BJ (cell line): ENCODE results near the gene THOC2. TPM values are rescaled to one million over a fixed set of nuclear protein-coding genes. Genes with fewer than 3 reads are reported as not detected.
"Not testable (repeated sequence)": the region's sequence is repeated elsewhere in the genome, so short reads cannot be mapped to it uniquely, and the experiment has no call there.

Source experiments
- CTCF ChIA-PET: fragments of 350-600 bp; formaldehyde crosslinking; extraction: SDS; loops from one replicate; lab custom pipeline; 2021; ENCODE audit warnings: antibody characterized with exemption, inconsistent platforms; lab: Yijun Ruan, JAX
- POLR2A ChIA-PET: fragments of 300-600 bp; sonication (Branson Sonifier 250); formaldehyde crosslinking; extraction: SDS; loops from one replicate; lab custom pipeline; 2021; ENCODE audit warnings: antibody characterized with exemption; lab: Charles Lee
- DNase-seq: peaks from one replicate; pipeline ENCODE4 v3.0.0-alpha.2; 2011; ENCODE audit warnings: low read depth
- H3K27me3 ChIP-seq: 2 replicates; pipeline ENCODE4 v1.6.0; 2011; ENCODE audit warnings: low read length; ENCODE audit not compliant: control insufficient read depth, insufficient read depth
- H3K36me3 ChIP-seq: 2 replicates; pipeline ENCODE4 v1.5.1; 2011; ENCODE audit warnings: low read length; ENCODE audit not compliant: control insufficient read depth, insufficient read depth
- H3K4me3 ChIP-seq: 2 replicates; pipeline ENCODE4 v1.5.1; 2011; ENCODE audit warnings: low read depth, mild to moderate bottlenecking, control low read depth, low read length
- polyA plus RNA-seq: library from polyadenylated mRNA; depleted of rRNA; stranded (reverse); fragments of >200 nt; gene quantifications from 2 replicates; pipeline ENCODE4 v1.2.3, GENCODE V29; 2011
- TF ChIP-seq, protein P1 (sequence below): IDR thresholded peaks from 2 replicates; pipeline ENCODE4 v1.5.1; 2011; ENCODE audit warnings: low read depth, mild to moderate bottlenecking, control low read depth, inconsistent platforms, low read length, moderate library complexity; ENCODE audit not compliant: insufficient read depth

THOC2 gene
- polyA plus RNA-seq, 1 experiment: 23.8 TPM

DNA sequence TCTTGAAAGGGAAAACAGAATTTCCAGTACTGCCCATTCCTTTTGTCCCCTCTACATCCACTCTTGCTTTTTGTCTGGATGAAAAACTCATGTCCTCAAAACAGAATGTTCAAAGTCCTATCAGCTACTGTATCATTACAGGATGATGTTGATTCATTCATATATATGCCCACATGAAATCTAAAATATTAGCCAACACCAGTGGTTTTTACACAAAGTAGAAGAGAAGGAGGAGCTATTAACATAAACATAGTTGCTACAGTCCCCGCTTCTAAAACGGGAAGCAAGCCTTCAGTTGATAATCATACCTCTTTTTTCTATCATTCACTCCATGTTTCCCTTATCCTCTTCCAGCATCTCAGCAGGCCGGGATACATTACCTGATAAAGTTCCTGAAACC, 7.7 kb upstream of the THOC2 start:
- H3K27me3 ChIP-seq: no peaks in the 10 kb centered on the region; the same call in 1 of the 2 replicates
- DNase-seq: no peak
- POLR2A ChIA-PET: no interaction called here
- TF ChIP-seq, protein P1, sequence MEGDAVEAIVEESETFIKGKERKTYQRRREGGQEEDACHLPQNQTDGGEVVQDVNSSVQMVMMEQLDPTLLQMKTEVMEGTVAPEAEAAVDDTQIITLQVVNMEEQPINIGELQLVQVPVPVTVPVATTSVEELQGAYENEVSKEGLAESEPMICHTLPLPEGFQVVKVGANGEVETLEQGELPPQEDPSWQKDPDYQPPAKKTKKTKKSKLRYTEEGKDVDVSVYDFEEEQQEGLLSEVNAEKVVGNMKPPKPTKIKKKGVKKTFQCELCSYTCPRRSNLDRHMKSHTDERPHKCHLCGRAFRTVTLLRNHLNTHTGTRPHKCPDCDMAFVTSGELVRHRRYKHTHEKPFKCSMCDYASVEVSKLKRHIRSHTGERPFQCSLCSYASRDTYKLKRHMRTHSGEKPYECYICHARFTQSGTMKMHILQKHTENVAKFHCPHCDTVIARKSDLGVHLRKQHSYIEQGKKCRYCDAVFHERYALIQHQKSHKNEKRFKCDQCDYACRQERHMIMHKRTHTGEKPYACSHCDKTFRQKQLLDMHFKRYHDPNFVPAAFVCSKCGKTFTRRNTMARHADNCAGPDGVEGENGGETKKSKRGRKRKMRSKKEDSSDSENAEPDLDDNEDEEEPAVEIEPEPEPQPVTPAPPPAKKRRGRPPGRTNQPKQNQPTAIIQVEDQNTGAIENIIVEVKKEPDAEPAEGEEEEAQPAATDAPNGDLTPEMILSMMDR: no peak
- no peak overlapping the region for H3K4me3 ChIP-seq
- CTCF ChIA-PET: no interaction called here
- H3K36me3 ChIP-seq: no peaks in the 10 kb centered on the region

DNA sequence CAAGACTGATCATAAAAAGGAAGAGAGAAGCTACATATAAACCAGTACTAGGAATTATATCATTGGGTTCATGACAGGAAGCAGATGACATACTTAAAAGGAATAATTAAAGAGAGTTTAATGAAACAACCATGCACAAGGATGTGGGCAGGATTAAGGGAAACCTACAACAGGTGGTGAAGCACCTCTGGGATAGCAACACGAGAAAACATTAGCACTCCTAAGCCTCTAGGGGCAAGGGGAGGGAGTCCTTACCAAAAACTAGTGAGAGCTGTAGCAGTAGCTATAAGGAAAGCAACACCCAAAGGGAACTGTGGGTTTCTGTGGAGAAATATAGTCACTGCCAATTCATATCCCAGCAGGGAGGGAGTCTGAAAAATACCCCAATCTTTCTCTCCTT, 7.2 kb upstream of the THOC2 start:
- TF ChIP-seq, protein P1: no peak
- ChIA-PET POLR2A (no interaction called here), CTCF (no interaction called here)
- no peak for DNase-seq
- Histone ChIP-seq H3K27me3 (no peaks in the 10 kb centered on the region; the same call in 1 of the 2 replicates), H3K4me3 (no peak overlapping the region), H3K36me3 (no peaks in the 10 kb centered on the region)

DNA sequence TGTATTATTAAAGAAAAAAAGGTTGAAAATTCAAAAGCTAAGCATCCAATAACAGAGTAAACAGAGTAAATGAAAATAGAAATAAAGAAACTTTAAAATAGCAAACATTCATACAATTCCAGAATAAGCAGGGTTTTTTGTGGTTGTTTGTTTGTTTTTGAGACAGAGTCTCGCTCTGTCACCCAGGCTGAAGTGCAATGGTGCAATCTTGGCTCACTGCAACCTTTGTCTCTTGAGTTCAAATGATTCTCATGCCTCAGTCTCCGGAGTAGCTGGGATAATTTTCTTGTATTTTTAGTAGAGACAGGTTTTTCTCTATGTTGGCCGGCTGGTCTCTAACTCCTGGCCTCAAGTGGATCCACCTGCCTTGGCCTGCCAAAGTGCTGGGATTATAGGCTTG, 6.6 kb upstream of the THOC2 start:
- H3K27me3 ChIP-seq: no peaks in the 10 kb centered on the region; the same call in 1 of the 2 replicates
- no peaks in the 10 kb centered on the region for H3K36me3 ChIP-seq
- CTCF ChIA-PET: no interaction called here
- no peak for DNase-seq
- H3K4me3 ChIP-seq: no peak overlapping the region
- TF ChIP-seq, protein P1: no peak
- POLR2A ChIA-PET: no interaction called here

DNA sequence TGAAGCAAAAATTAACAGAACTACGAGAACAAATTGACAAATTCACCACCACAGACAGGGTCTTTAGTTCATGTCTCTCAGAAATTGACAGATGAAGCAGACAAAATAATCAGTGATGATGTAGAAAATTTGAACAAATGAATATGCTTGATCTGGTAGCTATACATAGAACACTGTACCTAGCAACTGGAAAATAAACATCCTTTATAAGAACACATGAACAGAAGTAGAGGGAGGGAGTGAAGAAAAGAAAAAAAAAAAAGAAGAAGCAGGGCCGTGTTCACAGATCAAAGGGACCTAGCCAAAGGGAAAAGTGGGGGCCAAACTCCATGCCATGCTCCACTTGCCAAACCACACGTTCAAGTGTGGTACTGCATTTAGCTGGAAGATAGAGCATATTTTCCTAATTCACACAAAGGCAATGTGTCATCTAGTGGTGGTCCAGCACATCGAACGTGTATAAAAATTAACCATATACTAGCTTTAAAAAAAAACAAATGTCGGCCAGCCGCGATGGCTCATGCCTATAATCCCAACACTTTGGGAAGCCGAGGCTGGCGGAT, 5.6 kb upstream of the THOC2 start:
- ChIA-PET POLR2A (no interaction called here), CTCF (no interaction called here)
- no peak overlapping the region for H3K4me3 ChIP-seq
- H3K36me3 ChIP-seq: no peaks in the 10 kb centered on the region
- TF ChIP-seq, protein P1: no peak
- no peaks in the 10 kb centered on the region; the same call in 1 of the 2 replicates for H3K27me3 ChIP-seq
- DNase-seq: no peak

DNA sequence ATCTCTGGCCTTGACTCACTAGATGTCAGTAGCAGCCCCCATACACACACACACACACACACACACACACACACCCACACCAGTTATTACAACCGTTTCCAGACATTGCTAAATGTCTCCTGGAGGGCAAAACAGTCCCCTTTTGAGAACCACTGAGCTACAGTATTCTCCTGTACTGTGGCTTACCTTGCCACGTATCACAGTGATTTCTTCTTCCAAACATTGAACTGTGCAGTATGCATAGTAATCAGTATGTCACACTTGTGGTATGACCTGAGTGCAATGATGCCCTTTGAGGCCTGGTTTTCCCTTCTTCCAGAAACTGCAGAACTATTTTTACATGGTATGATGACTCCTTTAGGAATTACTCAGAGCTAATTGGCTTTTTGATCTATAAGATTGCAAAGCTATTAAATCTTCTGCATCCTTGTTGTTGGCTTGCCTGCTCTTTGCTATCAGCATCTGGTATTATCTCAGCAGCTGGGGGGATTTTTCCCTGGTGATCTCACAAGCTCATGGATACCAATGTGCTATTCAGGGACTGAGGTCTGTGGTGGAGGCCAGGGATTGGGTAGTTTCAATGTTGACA, 3.6 kb upstream of the THOC2 start:
- TF ChIP-seq, protein P1: no peak
- ChIA-PET CTCF (no interaction called here), POLR2A (interaction anchor here (0.6 kb wide), 1 partner anchor 34 kb away, joined by 5 read pairs; no protein-coding TSS in a partner anchor)
- Histone ChIP-seq H3K27me3 (no peaks in the 10 kb centered on the region; the same call in 1 of the 2 replicates), H3K36me3 (no peaks in the 10 kb centered on the region), H3K4me3 (no peak overlapping the region)
- peak; percentile 27 for DNase-seq

DNA sequence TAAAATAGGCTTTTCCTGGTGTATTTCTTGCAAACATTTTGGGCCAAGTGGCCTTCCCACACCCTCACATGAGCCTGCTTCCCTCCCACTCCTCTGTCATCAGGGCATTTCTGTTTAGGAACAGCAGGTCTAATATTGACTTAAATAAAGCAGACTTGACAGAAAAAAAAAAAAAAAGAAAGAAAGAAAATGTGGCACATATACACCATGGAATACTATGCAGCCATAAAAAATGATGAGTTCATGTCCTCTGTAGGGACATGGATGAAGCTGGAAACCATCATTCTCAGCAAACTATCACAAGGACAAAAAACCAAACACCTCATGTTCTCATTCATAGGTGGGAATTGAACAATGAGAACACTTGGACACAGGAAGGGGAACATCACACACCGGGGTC, 2.3 kb upstream of the THOC2 start:
- POLR2A ChIA-PET, H3K36me3 ChIP-seq, CTCF ChIA-PET, H3K27me3 ChIP-seq, DNase-seq, H3K4me3 ChIP-seq: not testable (repeated sequence)

DNA sequence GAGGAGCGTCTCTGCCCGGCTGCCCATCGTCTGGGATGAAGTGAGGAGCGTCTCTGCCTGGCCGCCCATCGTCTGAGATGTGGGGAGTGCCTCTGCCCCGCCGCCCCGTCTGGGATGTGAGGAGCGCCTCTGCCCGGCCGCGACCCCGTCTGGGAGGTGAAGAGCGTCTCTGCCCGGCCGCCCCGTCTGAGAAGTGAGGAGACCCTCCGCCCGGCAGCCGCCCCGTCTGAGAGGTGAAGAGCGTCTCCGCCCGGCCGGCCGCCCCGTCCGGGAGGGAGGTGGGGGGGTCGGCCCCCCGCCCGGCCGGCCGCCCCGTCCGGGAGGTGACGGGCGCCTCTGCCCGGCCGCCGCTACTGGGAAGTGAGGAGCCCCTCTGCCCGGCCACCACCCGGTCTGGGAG, 1.2 kb upstream of the THOC2 start:
- H3K36me3 ChIP-seq, CTCF ChIA-PET, POLR2A ChIA-PET, H3K27me3 ChIP-seq, DNase-seq, H3K4me3 ChIP-seq: not testable (repeated sequence)
